K562 (cell line): ENCODE measurements around the gene ARL4D. TPM values are rescaled to one million over a fixed set of nuclear protein-coding genes. Genes with fewer than 3 reads are reported as not detected.
A peak's percentile ranks its signal among the peaks of the same experiment; 100 is the strongest.

Experiments used
- BRD4 ChIP-seq: fragments of 200-600 bp; sonication (generic); IDR thresholded peaks from 2 replicates; pipeline ENCODE4 v1.6.1; 2017; ENCODE audit warnings: inconsistent platforms
- BRF1 ChIP-seq: IDR thresholded peaks from 3 replicates; pipeline ENCODE4 v1.6.1; 2011; ENCODE audit warnings: borderline replicate concordance, mild to moderate bottlenecking; ENCODE audit not compliant: insufficient read length; ENCODE audit errors: extremely low read depth
- CAMTA2 ChIP-seq: fragments of 250-450 bp; sonication (Bioruptor Pico); conservative IDR thresholded peaks from 2 replicates; pipeline ENCODE4 v1.5.1; 2022
- CBX8 ChIP-seq: fragments of 200-600 bp; sonication (generic); IDR thresholded peaks from 2 replicates; pipeline ENCODE4 v1.6.1; 2012; ENCODE audit warnings: borderline replicate concordance, mixed run types, low read depth, mild to moderate bottlenecking, moderate library complexity, mixed read lengths, low read length, control low read depth, inconsistent platforms; ENCODE audit not compliant: poor library complexity, severe bottlenecking; ENCODE audit errors: extremely low read depth
- CEBPB ChIP-seq: fragments of 450-650 bp; IDR thresholded peaks from 2 replicates; pipeline ENCODE4 v1.6.1; 2016; ENCODE audit warnings: missing genetic modification characterization, missing compliant biosample characterization
- DNMT1 ChIP-seq: fragments of 450-650 bp; IDR thresholded peaks from 2 replicates; pipeline ENCODE4 v1.6.1; 2016; ENCODE audit warnings: antibody characterized with exemption, mild to moderate bottlenecking
- E2F3 ChIP-seq: fragments of 250-450 bp; sonication (Bioruptor Pico); IDR thresholded peaks from 2 replicates; pipeline ENCODE4 v1.4.0; 2020; ENCODE audit warnings: mild to moderate bottlenecking
- ELF1 ChIP-seq: fragments of 200-800 bp; sonication (Bioruptor generic); IDR thresholded peaks from 2 replicates; pipeline ENCODE4 v1.6.1; 2016; ENCODE audit warnings: missing genetic modification characterization, missing compliant biosample characterization
- HBP1 ChIP-seq: fragments of 450-650 bp; formaldehyde crosslinking; IDR thresholded peaks from 2 replicates; pipeline ENCODE4 v1.4.0; 2022; ENCODE audit warnings: missing genetic modification characterization
- HIVEP1 ChIP-seq: fragments of 250-450 bp; sonication (Bioruptor Pico); IDR thresholded peaks from 2 replicates; pipeline ENCODE4 v1.4.0; 2020; ENCODE audit warnings: mild to moderate bottlenecking
- KAT7 ChIP-seq: sonication (generic); formaldehyde crosslinking; IDR thresholded peaks from 2 replicates; pipeline ENCODE4 v1.8.0; 2022; ENCODE audit warnings: missing genetic modification reagents, mild to moderate bottlenecking, borderline replicate concordance
- MECOM ChIP-seq: fragments of 250-450 bp; sonication (Bioruptor Pico); IDR thresholded peaks from 2 replicates; pipeline ENCODE4 v1.8.0; 2022; ENCODE audit warnings: inconsistent platforms
- POLR2G ChIP-seq: fragments of 200-400 bp; formaldehyde crosslinking; IDR thresholded peaks from 2 replicates; pipeline ENCODE4 v1.6.1; 2017; ENCODE audit warnings: low read depth, mild to moderate bottlenecking, antibody characterized with exemption, low read length, moderate library complexity
- PTRF ChIP-seq: fragments of 450-650 bp; IDR thresholded peaks from 2 replicates; pipeline ENCODE4 v1.6.1; 2016; ENCODE audit warnings: mild to moderate bottlenecking, missing genetic modification characterization, missing compliant biosample characterization
- SMAD1 ChIP-seq: fragments of 150-350 bp; IDR thresholded peaks from 2 replicates; pipeline ENCODE4 v1.6.1; 2014; ENCODE audit warnings: low read length, low read depth; ENCODE audit not compliant: partially characterized antibody
- SREBF2 ChIP-seq: sonication (generic); formaldehyde crosslinking; IDR thresholded peaks from 2 replicates; pipeline ENCODE4 v1.4.0; 2020; ENCODE audit warnings: mild to moderate bottlenecking, missing genetic modification reagents
- TOE1 ChIP-seq, 2 experiments: fragments of 450-650 bp in 1 of 2; sonication (generic) in 1 of 2; formaldehyde crosslinking in 1 of 2; IDR thresholded peaks; 2 replicates each; pipeline versions ENCODE4 v1.7.1 to v1.8.0; 2016 to 2022; ENCODE audit warnings: borderline replicate concordance in 2 of 2, mild to moderate bottlenecking in 2 of 2, antibody characterized with exemption in 1 of 2, inconsistent platforms in 1 of 2, low read depth in 1 of 2, missing genetic modification reagents in 1 of 2, moderate library complexity in 1 of 2
- TSC22D4 ChIP-seq: fragments of 450-650 bp; IDR thresholded peaks from 2 replicates; pipeline ENCODE4 v1.6.1; 2016; ENCODE audit warnings: missing genetic modification characterization, missing biosample characterization, control low read depth
- ZNF140 ChIP-seq: fragments of 250-450 bp; sonication (Bioruptor Pico); IDR thresholded peaks from 2 replicates; pipeline ENCODE4 v1.8.0; 2021; ENCODE audit warnings: moderate library complexity, mild to moderate bottlenecking, inconsistent platforms
- ZNF780A ChIP-seq: fragments of 250-450 bp; sonication (Bioruptor Pico); IDR thresholded peaks from 2 replicates; pipeline ENCODE4 v1.5.0; 2021; ENCODE audit warnings: mild to moderate bottlenecking
- ZNF79 ChIP-seq: fragments of 250-450 bp; sonication (Bioruptor Pico); IDR thresholded peaks from 2 replicates; pipeline ENCODE4 v1.4.0; 2020; ENCODE audit warnings: low read depth, mild to moderate bottlenecking, moderate library complexity
- polyA plus RNA-seq, 8 experiments: library from polyadenylated mRNA; depleted of rRNA in 4 of 8; stranded (reverse) in 5 of 8; unstranded in 3 of 8; fragments of >200 nt; fragmentation: Nextera tagmentation in 2 of 8; fragmentation: Illumina TruSeq in 1 of 8; extraction: Ambion mirVana in 2 of 8; extraction: Trizol in 1 of 8; gene quantifications; 2 replicates each; pipeline versions ENCODE4 v1.2.1 to v1.2.3, GENCODE V29; 2011 to 2014; ENCODE audit warnings: inconsistent platforms in 1 of 8, missing spikeins in 1 of 8
- total RNA-seq, 7 experiments: library from RNA; depleted of rRNA in 6 of 7; stranded (reverse); fragments of >200 nt in 6 of 7; fragmentation: Illumina TruSeq in 2 of 7; extraction: Trizol in 2 of 7; gene quantifications; 2 replicates each; pipeline versions ENCODE4 v1.2.1 to v1.2.3, GENCODE V29; 2011 to 2021; ENCODE audit warnings: low replicate concordance in 1 of 7
- TF ChIP-seq, protein P1 (sequence below): fragments of 200-800 bp; sonication (Bioruptor generic); IDR thresholded peaks from 2 replicates; pipeline ENCODE4 v1.6.1; 2017; ENCODE audit warnings: missing genetic modification characterization, missing compliant biosample characterization
- TF ChIP-seq, protein P2 (sequence below): fragments of 450-650 bp; IDR thresholded peaks from 2 replicates; pipeline ENCODE4 v1.6.1; 2016

The ARL4D gene
- total and polyA plus RNA-seq, 9 of the 15 experiments (the other 6 are each of a cell fraction or from before 2014, with no cell fraction given): 0.07 to 0.53 (median 0.28) TPM; not detected in 1

- TF ChIP-seq SREBF2: no peak
- no peak for TF ChIP-seq CEBPB
- no peak for TF ChIP-seq BRF1
- no peak for TF ChIP-seq E2F3 (CRISPR knock-in tag)
- TF ChIP-seq, protein P1, sequence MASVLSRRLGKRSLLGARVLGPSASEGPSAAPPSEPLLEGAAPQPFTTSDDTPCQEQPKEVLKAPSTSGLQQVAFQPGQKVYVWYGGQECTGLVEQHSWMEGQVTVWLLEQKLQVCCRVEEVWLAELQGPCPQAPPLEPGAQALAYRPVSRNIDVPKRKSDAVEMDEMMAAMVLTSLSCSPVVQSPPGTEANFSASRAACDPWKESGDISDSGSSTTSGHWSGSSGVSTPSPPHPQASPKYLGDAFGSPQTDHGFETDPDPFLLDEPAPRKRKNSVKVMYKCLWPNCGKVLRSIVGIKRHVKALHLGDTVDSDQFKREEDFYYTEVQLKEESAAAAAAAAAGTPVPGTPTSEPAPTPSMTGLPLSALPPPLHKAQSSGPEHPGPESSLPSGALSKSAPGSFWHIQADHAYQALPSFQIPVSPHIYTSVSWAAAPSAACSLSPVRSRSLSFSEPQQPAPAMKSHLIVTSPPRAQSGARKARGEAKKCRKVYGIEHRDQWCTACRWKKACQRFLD (CRISPR knock-in tag): peak; percentile 74; the same call in 1 of the 2 replicates
- TF ChIP-seq PTRF (tag): no peak
- no peak for TF ChIP-seq HBP1 (CRISPR knock-in tag)
- TF ChIP-seq CAMTA2 (CRISPR knock-in tag): no peak
- no peak for TF ChIP-seq MECOM
- no peak for TF ChIP-seq ZNF79 (CRISPR knock-in tag)
- TF ChIP-seq, protein P2, sequence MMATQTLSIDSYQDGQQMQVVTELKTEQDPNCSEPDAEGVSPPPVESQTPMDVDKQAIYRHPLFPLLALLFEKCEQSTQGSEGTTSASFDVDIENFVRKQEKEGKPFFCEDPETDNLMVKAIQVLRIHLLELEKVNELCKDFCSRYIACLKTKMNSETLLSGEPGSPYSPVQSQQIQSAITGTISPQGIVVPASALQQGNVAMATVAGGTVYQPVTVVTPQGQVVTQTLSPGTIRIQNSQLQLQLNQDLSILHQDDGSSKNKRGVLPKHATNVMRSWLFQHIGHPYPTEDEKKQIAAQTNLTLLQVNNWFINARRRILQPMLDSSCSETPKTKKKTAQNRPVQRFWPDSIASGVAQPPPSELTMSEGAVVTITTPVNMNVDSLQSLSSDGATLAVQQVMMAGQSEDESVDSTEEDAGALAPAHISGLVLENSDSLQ: peak; percentile 55; the same call in 1 of the 2 replicates
- no peak for TF ChIP-seq ZNF780A (CRISPR knock-in tag)
- peak; percentile 73; the same call in 1 of the 2 replicates for TF ChIP-seq KAT7 (CRISPR knock-in tag)
- TF ChIP-seq TSC22D4: no peak
- TF ChIP-seq HIVEP1 (CRISPR knock-in tag): no peak
- no peak for TF ChIP-seq BRD4
- TF ChIP-seq SMAD1: no peak
- TF ChIP-seq CBX8: no peak
- no peak for TF ChIP-seq ELF1 (tag)
- TF ChIP-seq POLR2G: no peak
- TF ChIP-seq TOE1 (IDR thresholded peaks at IDR 0.05; ENCODE audit: borderline replicate concordance): peak; percentile 27; the same call in 1 of the 2 replicates
- TF ChIP-seq TOE1 (CRISPR knock-in tag; IDR thresholded peaks at IDR 0.05; ENCODE audit: borderline replicate concordance, low read depth): no peak
- TF ChIP-seq ZNF140 (CRISPR knock-in tag): no peak
- no peak for TF ChIP-seq DNMT1
Observed at GRCh38 chr17:43389046-43389947, 9.5 kb upstream of the ARL4D start (continued).
